ENCODE results near the gene SLC16A10.
"Not testable (repeated sequence)": the region's sequence is repeated elsewhere in the genome, so short reads cannot be mapped to it uniquely, and the experiment has no call there.

The SLC16A10 gene

GRCh38 chr6:111087871-111088667, 766 bp downstream of the SLC16A10 start:
- peak; percentile 28 for DNase-seq

GRCh38 chr6:111088668-111089003, 1.3 kb downstream of the SLC16A10 start:
- DNase-seq, result no peak

GRCh38 chr6:111090766-111091165, 3.5 kb downstream of the SLC16A10 start:
- no peak for DNase-seq

- DNase-seq, result no peak
These were observed 4.7 kb downstream of the SLC16A10 start for GRCh38 chr6:111091987-111092386.

GRCh38 chr6:111095488-111095887, 8.2 kb downstream of the SLC16A10 start:
- not testable (repeated sequence) for DNase-seq

- no peak for DNase-seq
These were observed 8.9 kb downstream of the SLC16A10 start for GRCh38 chr6:111096246-111096645.

GRCh38 chr6:111098597-111098996, 11.3 kb downstream of the SLC16A10 start:
- DNase-seq, result no peak

DNA sequence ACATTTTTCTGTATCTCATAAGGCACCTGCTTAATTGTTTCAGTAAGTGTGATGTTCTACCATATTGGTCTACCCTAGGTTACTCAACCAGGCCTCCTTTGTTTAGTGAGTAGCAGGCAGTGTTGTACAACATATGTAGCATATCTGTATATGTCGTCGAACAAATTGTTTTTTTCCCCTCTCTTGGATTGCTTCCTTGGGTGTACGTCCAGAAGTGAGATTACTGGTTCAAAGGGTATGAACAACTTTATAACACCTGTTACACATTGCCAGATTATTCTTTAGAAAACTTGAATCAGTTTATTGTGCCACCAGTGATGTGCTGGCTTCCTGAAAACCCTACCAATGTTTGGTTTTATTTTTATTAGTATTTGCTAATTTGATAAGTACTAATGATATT, 14.7 kb downstream of the SLC16A10 start:
- no peak for DNase-seq

DNA sequence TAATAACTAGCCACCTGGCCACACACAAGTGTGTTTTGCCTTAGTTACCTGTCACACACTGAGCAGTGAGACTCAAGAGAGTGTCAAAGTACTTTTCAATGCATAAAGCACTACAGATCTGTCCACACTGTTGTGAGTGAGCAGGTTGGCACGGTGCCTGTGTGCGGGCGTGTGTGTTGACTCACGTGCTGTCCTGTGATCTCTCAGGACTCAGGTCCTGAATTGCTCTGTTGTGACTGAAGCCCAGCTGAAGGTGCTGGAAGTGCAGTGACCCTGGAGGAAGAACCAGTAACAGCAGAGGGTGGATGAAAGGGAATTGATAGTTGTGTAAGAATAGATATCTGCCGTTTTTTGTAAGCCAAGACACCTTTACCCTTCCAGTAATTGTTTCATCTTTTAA, 18.3 kb downstream of the SLC16A10 start:
- peak; percentile 68 for DNase-seq

- DNase-seq, result no peak
These were observed 20.3 kb downstream of the SLC16A10 start for GRCh38 chr6:111107589-111107988.

DNA sequence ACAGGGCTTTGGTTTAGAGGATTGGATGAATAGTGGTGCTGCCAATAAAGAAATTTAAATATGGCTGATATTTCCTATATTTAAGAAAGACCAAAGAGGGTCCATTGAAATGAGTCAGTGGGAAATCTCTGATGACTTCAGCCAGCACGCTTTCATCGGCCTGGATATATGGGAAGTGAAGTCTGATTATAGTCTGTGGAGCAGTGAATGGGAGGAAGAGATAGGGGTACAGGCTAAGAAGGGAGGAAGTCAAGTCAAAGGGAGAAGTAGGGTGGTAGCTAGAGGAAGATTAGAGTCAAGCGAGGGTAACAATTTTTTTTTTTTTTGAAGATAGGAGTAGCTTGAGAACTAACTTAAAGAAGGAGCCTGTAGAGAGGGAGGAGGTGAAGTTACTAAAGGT, 22.7 kb downstream of the SLC16A10 start:
- peak; percentile 33 for DNase-seq

- peak; percentile 94 for DNase-seq
These were observed 26.2 kb downstream of the SLC16A10 start for GRCh38 chr6:111113336-111114086.

- DNase-seq, result peak; percentile 94
These were observed 26.8 kb downstream of the SLC16A10 start for GRCh38 chr6:111114087-111114443.

DNA sequence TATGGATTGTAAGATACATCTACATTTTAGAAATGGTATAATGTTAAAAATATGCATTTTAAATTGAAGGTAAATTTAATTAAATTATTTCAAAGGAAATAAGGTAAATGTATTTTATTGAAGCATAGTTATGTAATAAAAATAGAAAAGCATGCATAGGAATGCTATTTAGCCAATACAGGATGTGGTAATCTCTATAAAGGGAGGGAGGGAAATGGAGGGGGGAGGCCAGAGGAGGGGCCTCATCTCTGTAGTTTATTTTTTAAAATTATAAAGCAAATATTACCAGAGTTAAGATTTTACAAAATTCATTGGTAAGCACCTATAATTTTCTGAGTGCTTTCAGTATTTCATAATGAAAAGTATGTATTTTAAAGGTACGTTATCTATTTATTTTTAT, 27.2 kb downstream of the SLC16A10 start:
- DNase-seq, result no peak

DNA sequence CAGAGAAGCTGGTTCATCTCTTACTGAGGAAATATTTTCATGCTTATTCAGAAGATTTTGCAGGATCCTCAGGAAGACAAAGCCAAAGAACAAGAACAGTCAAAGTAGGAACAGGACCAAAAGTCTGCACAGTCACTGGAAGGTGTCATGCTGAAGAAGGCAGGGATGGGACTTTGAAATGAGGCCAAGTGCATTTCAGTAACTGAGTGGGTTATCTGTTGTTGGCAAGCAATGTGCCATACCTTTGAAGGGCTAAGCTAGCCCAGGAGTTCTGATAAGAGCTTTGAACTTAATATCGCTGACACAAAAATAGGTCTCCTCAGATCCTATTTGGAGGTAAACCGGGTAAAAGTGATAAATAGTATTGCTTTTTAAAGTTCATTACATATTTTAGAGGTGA, 31.5 kb downstream of the SLC16A10 start:
- DNase-seq, result no peak

- DNase-seq, result peak; percentile 99
These were observed 32.4 kb downstream of the SLC16A10 start for GRCh38 chr6:111119571-111120329.

DNA sequence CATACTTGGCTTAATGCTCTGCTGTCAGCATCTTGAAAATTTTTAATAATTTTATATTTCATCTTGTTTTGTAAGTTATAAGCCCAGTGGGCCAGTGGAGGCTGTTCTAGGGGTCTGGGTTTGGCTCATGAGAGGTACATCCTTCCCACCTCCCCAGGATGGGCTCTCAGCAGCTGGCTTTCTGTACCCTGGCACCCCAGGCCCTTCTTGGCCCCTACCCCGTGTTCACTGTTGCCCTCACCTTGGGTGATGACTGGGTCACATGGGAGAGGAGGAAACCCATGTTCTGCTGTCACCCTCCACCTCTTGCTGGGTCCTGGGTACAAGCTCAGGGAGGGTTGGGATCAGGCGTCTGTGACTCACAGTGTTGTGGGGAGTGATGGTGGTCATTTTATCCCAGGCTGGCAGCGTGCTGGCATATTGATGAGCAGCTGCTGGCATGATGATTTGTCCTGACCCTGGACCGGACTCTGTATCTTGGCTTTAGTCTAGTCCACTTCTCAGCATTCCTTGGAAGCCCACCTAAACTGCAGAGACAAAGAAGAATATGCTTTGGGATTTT, 34.6 kb downstream of the SLC16A10 start:
- no peak for DNase-seq

DNA sequence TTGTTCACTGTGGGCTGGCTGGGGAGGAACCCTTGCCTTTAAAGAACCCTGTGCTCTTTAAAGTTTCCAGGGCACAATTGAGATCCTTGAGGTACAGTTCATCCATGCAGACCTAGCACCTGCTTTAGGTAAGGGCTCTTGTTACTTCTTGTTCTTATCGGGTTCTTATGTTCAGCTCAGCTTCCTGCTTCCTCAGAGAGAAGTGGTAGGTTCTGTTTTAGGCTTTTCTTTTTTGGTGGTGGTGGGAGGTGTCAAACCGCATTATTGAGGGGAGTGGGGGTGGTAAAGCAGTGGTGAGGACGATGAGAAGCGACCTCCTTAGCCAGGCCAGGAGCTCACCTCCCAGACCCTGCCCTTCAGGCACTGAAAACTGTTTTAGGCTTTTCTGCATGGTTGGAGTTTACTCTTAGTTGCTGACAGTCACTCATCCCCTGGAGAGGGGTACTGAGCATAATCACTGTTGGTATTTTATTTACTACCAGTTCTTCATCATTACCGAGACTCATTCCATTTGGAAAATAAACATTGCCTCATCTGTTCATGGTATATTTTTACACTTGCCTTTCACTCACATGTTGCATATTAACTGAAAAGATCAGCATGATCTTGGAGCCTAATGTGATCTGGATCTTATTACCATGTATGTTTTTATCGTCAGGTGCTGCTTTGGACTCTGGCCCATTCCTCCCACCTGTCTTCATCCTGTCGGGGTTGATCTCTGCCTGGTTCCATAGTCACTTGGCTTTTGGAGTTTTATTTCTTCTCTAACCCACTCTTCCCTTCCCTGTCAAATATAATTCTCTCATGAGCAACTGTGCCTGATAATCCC, 35.4 kb downstream of the SLC16A10 start:
- no peak for DNase-seq

- DNase-seq, result no peak
These were observed 37.1 kb downstream of the SLC16A10 start for GRCh38 chr6:111124406-111124805.

DNA sequence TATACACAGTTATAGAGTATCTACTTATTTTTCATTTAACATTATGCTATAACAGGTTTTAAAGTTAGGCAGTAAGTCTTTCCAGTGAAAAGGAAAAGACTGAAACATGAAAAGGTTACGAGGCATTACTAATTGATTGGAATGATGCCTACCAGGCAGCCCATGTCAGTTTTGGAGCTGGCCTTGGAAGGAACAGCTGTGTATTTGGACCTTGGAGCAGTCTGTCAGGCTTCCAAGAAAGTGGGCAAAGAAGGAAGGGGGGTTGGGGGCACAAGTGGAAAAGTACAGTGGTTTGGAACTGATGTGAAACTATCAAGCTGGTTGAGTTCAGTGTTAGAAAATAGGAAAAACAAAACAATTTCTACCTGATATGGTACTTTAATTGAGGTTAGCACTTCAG, 41.7 kb downstream of the SLC16A10 start:
- DNase-seq, result no peak

DNA sequence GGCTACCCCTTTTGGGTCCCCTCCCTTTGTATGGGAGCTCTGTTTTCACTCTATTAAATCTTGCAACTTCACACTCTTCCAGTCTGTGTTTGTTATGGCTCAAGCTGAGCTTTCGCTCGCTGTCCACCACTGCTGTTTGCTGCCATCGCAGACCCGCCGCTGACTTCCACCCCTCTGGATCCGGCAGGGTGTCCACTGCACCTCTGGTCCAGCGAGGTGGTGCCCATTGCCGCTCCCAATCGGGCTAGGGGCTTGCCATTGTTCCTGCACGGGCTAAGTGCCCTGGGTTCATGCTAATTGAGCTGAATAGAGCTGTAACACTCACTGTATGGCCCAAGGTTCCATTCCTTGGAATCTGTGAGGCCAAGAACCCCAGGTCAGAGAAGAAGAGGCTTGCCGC, 43.7 kb downstream of the SLC16A10 start:
- DNase-seq, result not testable (repeated sequence)

GRCh38 chr6:111132669-111133068, 45.4 kb downstream of the SLC16A10 start:
- not testable (repeated sequence) for DNase-seq
